Measurements from ENCODE around the gene IL16.

GRCh38 chr15:81332326-81332725 is 135.6 kb downstream of the IL16 start:
- no peak for TF ChIP-seq CTCF (IDR thresholded peaks at IDR 0.05; ENCODE audit: borderline replicate concordance, extremely low read depth, low read length, poor library complexity, severe bottlenecking)
- no peak for TF ChIP-seq EZH2 (IDR thresholded peaks at IDR 0.05; ENCODE audit: borderline replicate concordance, low read depth, low read length, severe bottlenecking)

Measured in DND-41 (cell line).